ENCODE results near the gene PCGF1. TPM values are rescaled to one million over a fixed set of nuclear protein-coding genes. Genes with fewer than 3 reads are reported as not detected.

Gene PCGF1
- total and polyA plus RNA-seq, 2 of the 13 experiments (the other 11 are each of a cell fraction or from before 2014, with no cell fraction given) = 20.4 to 22.6 TPM

DNA sequence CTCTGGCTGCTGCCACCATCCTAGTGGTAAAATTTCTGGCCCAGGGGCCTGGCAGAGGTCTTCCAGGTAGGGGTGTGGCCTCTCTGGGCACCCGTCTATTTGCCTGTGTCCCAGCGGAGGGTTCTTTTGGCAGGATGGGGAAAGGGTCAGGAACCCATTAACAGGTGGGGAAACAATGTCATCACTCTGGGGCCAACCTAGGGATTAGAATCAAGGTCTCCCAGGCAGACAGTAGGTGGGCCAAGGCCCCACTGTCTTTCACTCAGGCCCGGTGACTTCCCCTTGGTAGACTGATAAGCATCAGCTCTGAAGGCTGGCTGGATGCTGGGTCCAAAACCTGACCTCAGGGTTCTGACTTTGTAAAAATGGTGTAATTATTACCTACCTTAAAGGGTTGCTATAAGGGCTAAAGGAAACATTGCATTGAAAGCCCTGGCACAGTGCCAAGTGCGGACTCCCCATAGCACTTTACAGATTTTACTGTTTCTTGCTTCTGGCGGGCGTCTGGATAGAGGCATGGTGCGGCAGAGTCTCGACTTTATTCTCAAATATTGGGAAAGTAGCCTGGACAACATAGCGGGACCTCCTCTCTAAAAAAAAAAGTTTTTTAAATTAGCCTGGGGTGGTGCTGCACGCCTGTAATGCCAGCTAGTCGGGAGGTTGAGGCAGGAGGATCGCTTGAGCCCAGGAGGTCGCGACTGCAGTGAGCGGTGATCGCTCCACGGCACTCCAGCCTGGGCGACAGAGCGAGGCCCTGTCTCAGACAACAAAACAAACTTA, 10.3 kb downstream of the PCGF1 start (continued):
- TF ChIP-seq, protein P1, sequence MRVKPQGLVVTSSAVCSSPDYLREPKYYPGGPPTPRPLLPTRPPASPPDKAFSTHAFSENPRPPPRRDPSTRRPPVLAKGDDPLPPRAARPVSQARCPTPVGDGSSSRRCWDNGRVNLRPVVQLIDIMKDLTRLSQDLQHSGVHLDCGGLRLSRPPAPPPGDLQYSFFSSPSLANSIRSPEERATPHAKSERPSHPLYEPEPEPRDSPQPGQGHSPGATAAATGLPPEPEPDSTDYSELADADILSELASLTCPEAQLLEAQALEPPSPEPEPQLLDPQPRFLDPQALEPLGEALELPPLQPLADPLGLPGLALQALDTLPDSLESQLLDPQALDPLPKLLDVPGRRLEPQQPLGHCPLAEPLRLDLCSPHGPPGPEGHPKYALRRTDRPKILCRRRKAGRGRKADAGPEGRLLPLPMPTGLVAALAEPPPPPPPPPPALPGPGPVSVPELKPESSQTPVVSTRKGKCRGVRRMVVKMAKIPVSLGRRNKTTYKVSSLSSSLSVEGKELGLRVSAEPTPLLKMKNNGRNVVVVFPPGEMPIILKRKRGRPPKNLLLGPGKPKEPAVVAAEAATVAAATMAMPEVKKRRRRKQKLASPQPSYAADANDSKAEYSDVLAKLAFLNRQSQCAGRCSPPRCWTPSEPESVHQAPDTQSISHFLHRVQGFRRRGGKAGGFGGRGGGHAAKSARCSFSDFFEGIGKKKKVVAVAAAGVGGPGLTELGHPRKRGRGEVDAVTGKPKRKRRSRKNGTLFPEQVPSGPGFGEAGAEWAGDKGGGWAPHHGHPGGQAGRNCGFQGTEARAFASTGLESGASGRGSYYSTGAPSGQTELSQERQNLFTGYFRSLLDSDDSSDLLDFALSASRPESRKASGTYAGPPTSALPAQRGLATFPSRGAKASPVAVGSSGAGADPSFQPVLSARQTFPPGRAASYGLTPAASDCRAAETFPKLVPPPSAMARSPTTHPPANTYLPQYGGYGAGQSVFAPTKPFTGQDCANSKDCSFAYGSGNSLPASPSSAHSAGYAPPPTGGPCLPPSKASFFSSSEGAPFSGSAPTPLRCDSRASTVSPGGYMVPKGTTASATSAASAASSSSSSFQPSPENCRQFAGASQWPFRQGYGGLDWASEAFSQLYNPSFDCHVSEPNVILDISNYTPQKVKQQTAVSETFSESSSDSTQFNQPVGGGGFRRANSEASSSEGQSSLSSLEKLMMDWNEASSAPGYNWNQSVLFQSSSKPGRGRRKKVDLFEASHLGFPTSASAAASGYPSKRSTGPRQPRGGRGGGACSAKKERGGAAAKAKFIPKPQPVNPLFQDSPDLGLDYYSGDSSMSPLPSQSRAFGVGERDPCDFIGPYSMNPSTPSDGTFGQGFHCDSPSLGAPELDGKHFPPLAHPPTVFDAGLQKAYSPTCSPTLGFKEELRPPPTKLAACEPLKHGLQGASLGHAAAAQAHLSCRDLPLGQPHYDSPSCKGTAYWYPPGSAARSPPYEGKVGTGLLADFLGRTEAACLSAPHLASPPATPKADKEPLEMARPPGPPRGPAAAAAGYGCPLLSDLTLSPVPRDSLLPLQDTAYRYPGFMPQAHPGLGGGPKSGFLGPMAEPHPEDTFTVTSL (CRISPR knock-in tag; IDR thresholded peaks at IDR 0.05; ENCODE audit: borderline replicate concordance) = peak; percentile 14; the same call in 1 of the 2 replicates
- TF ChIP-seq CEBPB (IDR thresholded peaks at IDR 0.05; ENCODE audit: borderline replicate concordance, low read depth, low read length) (peak; percentile 6; the same call in 1 of the 2 replicates), ZBTB7A (CRISPR knock-in tag; IDR thresholded peaks at IDR 0.05) (peak; percentile 14; the same call in 1 of the 2 replicates), FOXJ3 (CRISPR knock-in tag; IDR thresholded peaks at IDR 0.05; ENCODE audit: borderline replicate concordance) (peak; percentile 66; the same call in 1 of the 2 replicates), NCOA5 (CRISPR knock-in tag; IDR thresholded peaks at IDR 0.05) (no peak), JUNB (CRISPR knock-in tag; IDR thresholded peaks at IDR 0.05; ENCODE audit: borderline replicate concordance) (no peak), ZNF101 (CRISPR knock-in tag; IDR thresholded peaks at IDR 0.05; ENCODE audit: borderline replicate concordance, low read depth) (0 out of 2 replicates have a peak, but pooled peaks have one; percentile 11), ZNF530 (CRISPR knock-in tag; IDR thresholded peaks at IDR 0.05; ENCODE audit: low read depth) (no peak), KLF9 (CRISPR knock-in tag; IDR thresholded peaks at IDR 0.05; ENCODE audit: low read depth) (0 out of 2 replicates have a peak, but pooled peaks have one; percentile 28), HNF4A (CRISPR knock-in tag; IDR thresholded peaks at IDR 0.05) (peak; percentile 82), GZF1 (CRISPR knock-in tag; IDR thresholded peaks at IDR 0.05) (no peak), ZNF839 (CRISPR knock-in tag; IDR thresholded peaks at IDR 0.05; ENCODE audit: borderline replicate concordance) (no peak), MLLT10 (CRISPR knock-in tag; IDR thresholded peaks at IDR 0.05) (no peak), ZNF776 (CRISPR knock-in tag; IDR thresholded peaks at IDR 0.05) (no peak), SP4 (CRISPR knock-in tag; IDR thresholded peaks at IDR 0.05) (peak; percentile 46; the same call in 1 of the 2 replicates), TGIF2 (CRISPR knock-in tag; IDR thresholded peaks at IDR 0.05) (peak; percentile 55; the same call in 1 of the 2 replicates), HCFC1 (IDR thresholded peaks at IDR 0.05; ENCODE audit: low read depth, low read length) (no peak)
- TF ChIP-seq, protein P2, sequence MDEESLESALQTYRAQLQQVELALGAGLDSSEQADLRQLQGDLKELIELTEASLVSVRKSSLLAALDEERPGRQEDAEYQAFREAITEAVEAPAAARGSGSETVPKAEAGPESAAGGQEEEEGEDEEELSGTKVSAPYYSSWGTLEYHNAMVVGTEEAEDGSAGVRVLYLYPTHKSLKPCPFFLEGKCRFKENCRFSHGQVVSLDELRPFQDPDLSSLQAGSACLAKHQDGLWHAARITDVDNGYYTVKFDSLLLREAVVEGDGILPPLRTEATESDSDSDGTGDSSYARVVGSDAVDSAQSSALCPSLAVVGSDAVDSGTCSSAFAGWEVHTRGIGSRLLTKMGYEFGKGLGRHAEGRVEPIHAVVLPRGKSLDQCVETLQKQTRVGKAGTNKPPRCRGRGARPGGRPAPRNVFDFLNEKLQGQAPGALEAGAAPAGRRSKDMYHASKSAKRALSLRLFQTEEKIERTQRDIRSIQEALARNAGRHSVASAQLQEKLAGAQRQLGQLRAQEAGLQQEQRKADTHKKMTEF (CRISPR knock-in tag; IDR thresholded peaks at IDR 0.05) = 0 out of 2 replicates have a peak, but pooled peaks have one; percentile 28
- TF ChIP-seq, protein P3, sequence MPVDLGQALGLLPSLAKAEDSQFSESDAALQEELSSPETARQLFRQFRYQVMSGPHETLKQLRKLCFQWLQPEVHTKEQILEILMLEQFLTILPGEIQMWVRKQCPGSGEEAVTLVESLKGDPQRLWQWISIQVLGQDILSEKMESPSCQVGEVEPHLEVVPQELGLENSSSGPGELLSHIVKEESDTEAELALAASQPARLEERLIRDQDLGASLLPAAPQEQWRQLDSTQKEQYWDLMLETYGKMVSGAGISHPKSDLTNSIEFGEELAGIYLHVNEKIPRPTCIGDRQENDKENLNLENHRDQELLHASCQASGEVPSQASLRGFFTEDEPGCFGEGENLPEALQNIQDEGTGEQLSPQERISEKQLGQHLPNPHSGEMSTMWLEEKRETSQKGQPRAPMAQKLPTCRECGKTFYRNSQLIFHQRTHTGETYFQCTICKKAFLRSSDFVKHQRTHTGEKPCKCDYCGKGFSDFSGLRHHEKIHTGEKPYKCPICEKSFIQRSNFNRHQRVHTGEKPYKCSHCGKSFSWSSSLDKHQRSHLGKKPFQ (CRISPR knock-in tag; IDR thresholded peaks at IDR 0.05; ENCODE audit: insufficient replicate concordance) = no peak
